Measurements from ENCODE around the gene HECTD1.
"Not testable (repeated sequence)": the region's sequence is repeated elsewhere in the genome, so short reads cannot be mapped to it uniquely, and the experiment has no call there.

Gene HECTD1

GRCh38 chr14:31154956-31155355 lies 52.6 kb downstream of the HECTD1 start:
- DNase-seq (ENCODE audit: low read depth, low spot score) = no peak

- no peak for DNase-seq (ENCODE audit: low read depth, low spot score)
Observed at GRCh38 chr14:31142455-31143087, 65.0 kb downstream of the HECTD1 start.

- DNase-seq (ENCODE audit: low read depth, low spot score) = no peak
Observed at GRCh38 chr14:31139301-31139847, 68.2 kb downstream of the HECTD1 start.

GRCh38 chr14:31138301-31138700 lies 69.3 kb downstream of the HECTD1 start:
- DNase-seq (ENCODE audit: low read depth, low spot score) = no peak

- no peak for DNase-seq (ENCODE audit: low read depth, low spot score)
Observed at GRCh38 chr14:31137214-31137889, 70.2 kb downstream of the HECTD1 start.

- DNase-seq (ENCODE audit: low read depth, low spot score) = no peak
Observed at GRCh38 chr14:31133133-31133532, 74.5 kb downstream of the HECTD1 start.

- no peak for DNase-seq (ENCODE audit: low read depth, low spot score)
Observed at GRCh38 chr14:31128601-31129526, 78.7 kb downstream of the HECTD1 start.

GRCh38 chr14:31127690-31128089 lies 79.9 kb downstream of the HECTD1 start:
- DNase-seq (ENCODE audit: low read depth, low spot score) = no peak

- no peak for DNase-seq (ENCODE audit: low read depth, low spot score)
Observed at GRCh38 chr14:31126680-31127079, 80.9 kb downstream of the HECTD1 start.

- no peak for DNase-seq (ENCODE audit: low read depth, low spot score)
Observed at GRCh38 chr14:31125231-31125630, 82.4 kb downstream of the HECTD1 start.

GRCh38 chr14:31124197-31124596 lies 83.4 kb downstream of the HECTD1 start:
- DNase-seq (ENCODE audit: low read depth, low spot score) = no peak

- peak; percentile 35 for DNase-seq (ENCODE audit: low read depth, low spot score)
Observed at GRCh38 chr14:31122921-31123320, 84.7 kb downstream of the HECTD1 start.

GRCh38 chr14:31122098-31122611 lies 85.4 kb downstream of the HECTD1 start:
- no peak for DNase-seq (ENCODE audit: low read depth, low spot score)

GRCh38 chr14:31118892-31119291 lies 88.7 kb downstream of the HECTD1 start:
- DNase-seq (ENCODE audit: low read depth, low spot score) = no peak

- DNase-seq (ENCODE audit: low read depth, low spot score) = no peak
Observed at GRCh38 chr14:31113794-31114193, 93.8 kb downstream of the HECTD1 start.

GRCh38 chr14:31110872-31111271 lies 96.7 kb downstream of the HECTD1 start:
- no peak for DNase-seq (ENCODE audit: low read depth, low spot score)

- no peak for DNase-seq (ENCODE audit: low read depth, low spot score)
Observed at GRCh38 chr14:31109257-31109656, 98.3 kb downstream of the HECTD1 start.

GRCh38 chr14:31106768-31107167 lies 100.8 kb downstream of the HECTD1 start:
- DNase-seq (ENCODE audit: low read depth, low spot score) = no peak

GRCh38 chr14:31097081-31097480 lies 110.5 kb downstream of the HECTD1 start:
- DNase-seq (ENCODE audit: low read depth, low spot score) = no peak

- DNase-seq (ENCODE audit: low read depth, low spot score) = no peak
Observed at GRCh38 chr14:31096255-31096654, 111.3 kb downstream of the HECTD1 start.

GRCh38 chr14:31095817-31096216 lies 111.8 kb downstream of the HECTD1 start:
- DNase-seq (ENCODE audit: low read depth, low spot score) = not testable (repeated sequence)

Data from iPS DF 19.7 (cell line).